ENCODE data around the gene TH. TPM values are rescaled to one million over a fixed set of nuclear protein-coding genes. Genes with fewer than 3 reads are reported as not detected.
"Not testable (repeated sequence)": the region's sequence is repeated elsewhere in the genome, so short reads cannot be mapped to it uniquely, and the experiment has no call there.

The TH gene
- total RNA-seq, 1 donor from 2014 or later = not detected

GRCh38 chr11:2178055-2178773, 6.6 kb upstream of the TH start:
- H3K27me3 ChIP-seq (ENCODE audit: control insufficient read depth in 3 of 3, insufficient read depth in 3 of 3, low read length in 3 of 3) = peaks cover 13 to 60% (median 47%) of the 10 kb centered on the region in 3 donors
- H3K36me3 ChIP-seq (ENCODE audit: control insufficient read depth in 3 of 3, insufficient read depth in 3 of 3, low read length in 3 of 3); H3K4me1 ChIP-seq (ENCODE audit: control insufficient read depth in 3 of 3, insufficient read depth in 3 of 3, low read length in 3 of 3); H3K4me3 ChIP-seq (ENCODE audit: low read length in 3 of 3); H3K27ac ChIP-seq (ENCODE audit: low read depth, low read length); H3K9ac ChIP-seq (ENCODE audit: low read depth in 1 of 3, low read length in 3 of 3); H3K9me3 ChIP-seq (ENCODE audit: control insufficient read depth in 3 of 3, low read length in 3 of 3): not testable (repeated sequence)

- H3K27me3 ChIP-seq (ENCODE audit: control insufficient read depth in 3 of 3, insufficient read depth in 3 of 3, low read length in 3 of 3) = peaks cover 11 to 52% (median 42%) of the 10 kb centered on the region in 3 donors
- H3K9ac ChIP-seq (ENCODE audit: low read depth in 1 of 3, low read length in 3 of 3) = no peak overlapping the region
- no peak overlapping the region for H3K27ac ChIP-seq (ENCODE audit: low read depth, low read length)
- H3K4me1 ChIP-seq (ENCODE audit: control insufficient read depth in 3 of 3, insufficient read depth in 3 of 3, low read length in 3 of 3) = no peaks in the 10 kb centered on the region
- no peak overlapping the region for H3K4me3 ChIP-seq (ENCODE audit: low read length in 3 of 3)
- no peaks in the 10 kb centered on the region for H3K36me3 ChIP-seq (ENCODE audit: control insufficient read depth in 3 of 3, insufficient read depth in 3 of 3, low read length in 3 of 3)
- no peaks in the 10 kb centered on the region for H3K9me3 ChIP-seq (ENCODE audit: control insufficient read depth in 3 of 3, low read length in 3 of 3)
Observed at GRCh38 chr11:2177076-2177475, 5.5 kb upstream of the TH start.

- Histone ChIP-seq H3K4me1 (ENCODE audit: control insufficient read depth in 3 of 3, insufficient read depth in 3 of 3, low read length in 3 of 3) (no peaks in the 10 kb centered on the region), H3K36me3 (ENCODE audit: control insufficient read depth in 3 of 3, insufficient read depth in 3 of 3, low read length in 3 of 3) (no peaks in the 10 kb centered on the region), H3K27ac (ENCODE audit: low read depth, low read length) (no peak overlapping the region), H3K27me3 (ENCODE audit: control insufficient read depth in 3 of 3, insufficient read depth in 3 of 3, low read length in 3 of 3) (peaks cover 11 to 45% (median 35%) of the 10 kb centered on the region in 3 donors), H3K4me3 (ENCODE audit: low read length in 3 of 3) (no peak overlapping the region), H3K9me3 (ENCODE audit: control insufficient read depth in 3 of 3, low read length in 3 of 3) (no peaks in the 10 kb centered on the region), H3K9ac (ENCODE audit: low read depth in 1 of 3, low read length in 3 of 3) (no peak overlapping the region)
Observed at GRCh38 chr11:2176389-2176900, 4.8 kb upstream of the TH start.

- H3K9me3 ChIP-seq (ENCODE audit: control insufficient read depth in 3 of 3, low read length in 3 of 3) = no peaks in the 10 kb centered on the region
- H3K36me3 ChIP-seq (ENCODE audit: control insufficient read depth in 3 of 3, insufficient read depth in 3 of 3, low read length in 3 of 3) = no peaks in the 10 kb centered on the region
- no peak overlapping the region for H3K4me3 ChIP-seq (ENCODE audit: low read length in 3 of 3)
- peaks cover 11 to 40% (median 37%) of the 10 kb centered on the region in 3 donors for H3K27me3 ChIP-seq (ENCODE audit: control insufficient read depth in 3 of 3, insufficient read depth in 3 of 3, low read length in 3 of 3)
- no peaks in the 10 kb centered on the region for H3K4me1 ChIP-seq (ENCODE audit: control insufficient read depth in 3 of 3, insufficient read depth in 3 of 3, low read length in 3 of 3)
- no peak overlapping the region for H3K27ac ChIP-seq (ENCODE audit: low read depth, low read length)
- no peak overlapping the region for H3K9ac ChIP-seq (ENCODE audit: low read depth in 1 of 3, low read length in 3 of 3)
Observed at GRCh38 chr11:2175659-2176058, 4.0 kb upstream of the TH start.

GRCh38 chr11:2174361-2174760, 2.7 kb upstream of the TH start:
- Histone ChIP-seq H3K9ac (ENCODE audit: low read depth in 1 of 3, low read length in 3 of 3) (no peak overlapping the region), H3K4me3 (ENCODE audit: low read length in 3 of 3) (no peak overlapping the region), H3K27ac (ENCODE audit: low read depth, low read length) (no peak overlapping the region), H3K36me3 (ENCODE audit: control insufficient read depth in 3 of 3, insufficient read depth in 3 of 3, low read length in 3 of 3) (no peaks in the 10 kb centered on the region), H3K4me1 (ENCODE audit: control insufficient read depth in 3 of 3, insufficient read depth in 3 of 3, low read length in 3 of 3) (no peaks in the 10 kb centered on the region), H3K9me3 (ENCODE audit: control insufficient read depth in 3 of 3, low read length in 3 of 3) (no peaks in the 10 kb centered on the region), H3K27me3 (ENCODE audit: control insufficient read depth in 3 of 3, insufficient read depth in 3 of 3, low read length in 3 of 3) (peaks cover 11 to 40% (median 39%) of the 10 kb centered on the region in 3 donors)

GRCh38 chr11:2173761-2174160, 2.1 kb upstream of the TH start:
- H3K27me3 ChIP-seq (ENCODE audit: control insufficient read depth in 3 of 3, insufficient read depth in 3 of 3, low read length in 3 of 3) = peaks cover 11 to 39% (median 39%) of the 10 kb centered on the region in 3 donors
- no peaks in the 10 kb centered on the region for H3K4me1 ChIP-seq (ENCODE audit: control insufficient read depth in 3 of 3, insufficient read depth in 3 of 3, low read length in 3 of 3)
- no peak overlapping the region for H3K4me3 ChIP-seq (ENCODE audit: low read length in 3 of 3)
- no peak overlapping the region for H3K9ac ChIP-seq (ENCODE audit: low read depth in 1 of 3, low read length in 3 of 3)
- no peak overlapping the region for H3K27ac ChIP-seq (ENCODE audit: low read depth, low read length)
- H3K36me3 ChIP-seq (ENCODE audit: control insufficient read depth in 3 of 3, insufficient read depth in 3 of 3, low read length in 3 of 3) = no peaks in the 10 kb centered on the region
- no peaks in the 10 kb centered on the region for H3K9me3 ChIP-seq (ENCODE audit: control insufficient read depth in 3 of 3, low read length in 3 of 3)

GRCh38 chr11:2173150-2173693, 1.6 kb upstream of the TH start:
- Histone ChIP-seq H3K27me3 (ENCODE audit: control insufficient read depth in 3 of 3, insufficient read depth in 3 of 3, low read length in 3 of 3) (peaks cover 11 to 39% (median 38%) of the 10 kb centered on the region in 3 donors), H3K9me3 (ENCODE audit: control insufficient read depth in 3 of 3, low read length in 3 of 3) (no peaks in the 10 kb centered on the region), H3K4me3 (ENCODE audit: low read length in 3 of 3) (no peak overlapping the region), H3K4me1 (ENCODE audit: control insufficient read depth in 3 of 3, insufficient read depth in 3 of 3, low read length in 3 of 3) (no peaks in the 10 kb centered on the region), H3K9ac (ENCODE audit: low read depth in 1 of 3, low read length in 3 of 3) (no peak overlapping the region), H3K36me3 (ENCODE audit: control insufficient read depth in 3 of 3, insufficient read depth in 3 of 3, low read length in 3 of 3) (no peaks in the 10 kb centered on the region), H3K27ac (ENCODE audit: low read depth, low read length) (no peak overlapping the region)

- H3K9me3 ChIP-seq (ENCODE audit: control insufficient read depth in 3 of 3, low read length in 3 of 3) = no peaks in the 10 kb centered on the region
- H3K27me3 ChIP-seq (ENCODE audit: control insufficient read depth in 3 of 3, insufficient read depth in 3 of 3, low read length in 3 of 3) = peaks cover 16 to 40% (median 39%) of the 10 kb centered on the region in 3 donors
- no peak overlapping the region for H3K27ac ChIP-seq (ENCODE audit: low read depth, low read length)
- no peaks in the 10 kb centered on the region for H3K4me1 ChIP-seq (ENCODE audit: control insufficient read depth in 3 of 3, insufficient read depth in 3 of 3, low read length in 3 of 3)
- no peak overlapping the region for H3K4me3 ChIP-seq (ENCODE audit: low read length in 3 of 3)
- no peak overlapping the region for H3K9ac ChIP-seq (ENCODE audit: low read depth in 1 of 3, low read length in 3 of 3)
- H3K36me3 ChIP-seq (ENCODE audit: control insufficient read depth in 3 of 3, insufficient read depth in 3 of 3, low read length in 3 of 3) = no peaks in the 10 kb centered on the region
Observed at GRCh38 chr11:2172676-2173075, 1.1 kb upstream of the TH start.

GRCh38 chr11:2169626-2170570, 1.7 kb downstream of the TH start:
- Histone ChIP-seq H3K4me1 (ENCODE audit: control insufficient read depth in 3 of 3, insufficient read depth in 3 of 3, low read length in 3 of 3) (no peaks in the 10 kb centered on the region), H3K9ac (ENCODE audit: low read depth in 1 of 3, low read length in 3 of 3) (no peak overlapping the region), H3K9me3 (ENCODE audit: control insufficient read depth in 3 of 3, low read length in 3 of 3) (no peaks in the 10 kb centered on the region), H3K36me3 (ENCODE audit: control insufficient read depth in 3 of 3, insufficient read depth in 3 of 3, low read length in 3 of 3) (no peaks in the 10 kb centered on the region), H3K4me3 (ENCODE audit: low read length in 3 of 3) (no peak overlapping the region), H3K27me3 (ENCODE audit: control insufficient read depth in 3 of 3, insufficient read depth in 3 of 3, low read length in 3 of 3) (peaks cover 34 to 56% (median 42%) of the 10 kb centered on the region in 3 donors), H3K27ac (ENCODE audit: low read depth, low read length) (no peak overlapping the region)
